ENCODE data around the gene SLC35G3.
"Not testable (repeated sequence)": the region's sequence is repeated elsewhere in the genome, so short reads cannot be mapped to it uniquely, and the experiment has no call there.

The SLC35G3 gene

GRCh38 chr17:35202582-35202981, 8.4 kb upstream of the SLC35G3 start:
- not testable (repeated sequence) for DNase-seq

- DNase-seq: not testable (repeated sequence)
These were observed 869 bp upstream of the SLC35G3 start for GRCh38 chr17:35195062-35195461.

GRCh38 chr17:35192708-35193107, 1.5 kb downstream of the SLC35G3 start:
- DNase-seq: no peak

GRCh38 chr17:35191001-35191695, 3.0 kb downstream of the SLC35G3 start:
- no peak for DNase-seq

GRCh38 chr17:35189291-35189690, 4.9 kb downstream of the SLC35G3 start:
- no peak for DNase-seq

GRCh38 chr17:35188111-35188510, 6.1 kb downstream of the SLC35G3 start:
- no peak for DNase-seq

- DNase-seq: no peak
These were observed 6.7 kb downstream of the SLC35G3 start for GRCh38 chr17:35187481-35187880.

GRCh38 chr17:35185849-35186248, 8.3 kb downstream of the SLC35G3 start:
- no peak for DNase-seq

- no peak for DNase-seq
These were observed 9.9 kb downstream of the SLC35G3 start for GRCh38 chr17:35184274-35184673.

- DNase-seq: no peak
These were observed 10.9 kb downstream of the SLC35G3 start for GRCh38 chr17:35183332-35183731.

- not testable (repeated sequence) for DNase-seq
These were observed 14.8 kb downstream of the SLC35G3 start for GRCh38 chr17:35179379-35179778.

- no peak for DNase-seq
These were observed 17.3 kb downstream of the SLC35G3 start for GRCh38 chr17:35176897-35177296.

GRCh38 chr17:35175638-35176415, 18.4 kb downstream of the SLC35G3 start:
- no peak for DNase-seq

- DNase-seq: no peak
These were observed 19.3 kb downstream of the SLC35G3 start for GRCh38 chr17:35174835-35175334.

GRCh38 chr17:35172321-35172720, 21.9 kb downstream of the SLC35G3 start:
- not testable (repeated sequence) for DNase-seq

GRCh38 chr17:35171834-35172233, 22.4 kb downstream of the SLC35G3 start:
- no peak for DNase-seq

- DNase-seq: no peak
These were observed 23.0 kb downstream of the SLC35G3 start for GRCh38 chr17:35170968-35171771.

- DNase-seq: no peak
These were observed 24.3 kb downstream of the SLC35G3 start for GRCh38 chr17:35169835-35170363.

GRCh38 chr17:35167666-35168065, 26.5 kb downstream of the SLC35G3 start:
- no peak for DNase-seq

GRCh38 chr17:35167046-35167445, 27.1 kb downstream of the SLC35G3 start:
- DNase-seq: no peak

GRCh38 chr17:35166526-35166925, 27.7 kb downstream of the SLC35G3 start:
- DNase-seq: no peak

- no peak for DNase-seq
These were observed 29.5 kb downstream of the SLC35G3 start for GRCh38 chr17:35164716-35165115.

GRCh38 chr17:35163886-35164285, 30.3 kb downstream of the SLC35G3 start:
- DNase-seq: no peak
